Keratinocyte (primary cell): ENCODE data around the gene ARID3A.

Experiments used
- CTCF ChIP-seq, 3 experiments: IDR thresholded peaks in 1 of 3; conservative IDR thresholded peaks in 1 of 3; optimal IDR thresholded peaks in 1 of 3; 2 replicates in 2 of 3; 3 replicates in 1 of 3; pipeline versions ENCODE3 to v1.5.1; 2011; ENCODE audit warnings: low read length in 3 of 3, mild to moderate bottlenecking in 3 of 3, moderate library complexity in 2 of 3, control low read depth in 1 of 3, inconsistent platforms in 1 of 3; ENCODE audit not compliant: insufficient read depth in 2 of 3; ENCODE audit errors: extremely low read depth in 1 of 3
- EZH2 ChIP-seq: IDR thresholded peaks from one replicate; pipeline ENCODE4 v1.6.1; 2012; ENCODE audit warnings: inconsistent platforms, mild to moderate bottlenecking, low read length, moderate library complexity

- TF ChIP-seq EZH2 (no peak), CTCF (optimal IDR thresholded peaks at IDR 0.05 in 1 of 3, IDR thresholded peaks at IDR 0.05 in 1 of 3, conservative IDR thresholded peaks at IDR 0.05 in 1 of 3; ENCODE audit: extremely low read depth in 1 of 3, insufficient read depth in 2 of 3, low read length in 3 of 3) (no peak)
These were observed 26.3 kb upstream of the ARID3A start for GRCh38 chr19:899336-900042.
